Placental epithelial cell (primary cell): ENCODE measurements around the gene SPDYE16. TPM values are rescaled to one million over a fixed set of nuclear protein-coding genes. Genes with fewer than 3 reads are reported as not detected.

Experiments used
- small RNA-seq: library from RNA; depleted of rRNA; stranded (forward); fragments of <200 nt; gene quantifications from one replicate; pipeline ENCODE3, GENCODE V24; 2012
- total RNA-seq: library from RNA; depleted of rRNA; stranded (reverse); fragments of >200 nt; gene quantifications from 2 replicates; pipeline ENCODE4 v1.2.3, GENCODE V29; 2012

SPDYE16 gene
- under 0.01 and 0.39 TPM in 2 replicates for total RNA-seq

GRCh38 chr7:76543197-76543596 is at the start of gene SPDYE16:
Gene SPDYE16, minus strand, starts transcription at chr7:76543297. Its CDS starts 1,838 bp downstream, at chr7:76541459.

GRCh38 chr7:76509931-76510877 is 32.9 kb downstream of the SPDYE16 start, which contains the start of gene UPK3B:
Gene UPK3B, plus strand, starts transcription at chr7:76510552. Its CDS starts 101 bp downstream, at chr7:76510653.

Small RNA genes within 50 kb of the gene (small RNA-seq; reads per million reads assigned to genes)
- not detected for gene RF00019

Other genes with a start within 250 kb of the SPDYE16 start
- gene HSPB1, start 240.6 kb downstream of the SPDYE16 start, total RNA-seq, result 217 and 235 TPM in 2 replicates
- 70.7 and 82.5 TPM in 2 replicates for gene YWHAG, start 184.3 kb downstream of the SPDYE16 start, total RNA-seq
- 1.6 and 6.3 TPM in 2 replicates for gene SSC4D, start 133.6 kb downstream of the SPDYE16 start, total RNA-seq
- 0.98 and 4.7 TPM in 2 replicates for gene ZP3, start 118.3 kb downstream of the SPDYE16 start, total RNA-seq
- 10.2 and 11.8 TPM in 2 replicates for gene DTX2, start 81.6 kb downstream of the SPDYE16 start, total RNA-seq
- 23.4 and 47.5 TPM in 2 replicates for gene UPK3B, start 32.7 kb downstream of the SPDYE16 start, total RNA-seq
- 4.7 and 7.1 TPM in 2 replicates for gene POMZP3, start 84.0 kb upstream of the SPDYE16 start, total RNA-seq